NCI-H69 (cell line): ENCODE measurements around the gene HOXD8.

Source experiments
- DNase-seq: peaks from one replicate; lab custom pipeline; 2025; lab: John Stamatoyannopoulos, UW

The HOXD8 gene

GRCh38 chr2:176147800-176148496, 18.4 kb downstream of the HOXD8 start:
- no peak for DNase-seq

- DNase-seq: no peak
Measured at GRCh38 chr2:176148751-176149421, 19.4 kb downstream of the HOXD8 start.

DNA sequence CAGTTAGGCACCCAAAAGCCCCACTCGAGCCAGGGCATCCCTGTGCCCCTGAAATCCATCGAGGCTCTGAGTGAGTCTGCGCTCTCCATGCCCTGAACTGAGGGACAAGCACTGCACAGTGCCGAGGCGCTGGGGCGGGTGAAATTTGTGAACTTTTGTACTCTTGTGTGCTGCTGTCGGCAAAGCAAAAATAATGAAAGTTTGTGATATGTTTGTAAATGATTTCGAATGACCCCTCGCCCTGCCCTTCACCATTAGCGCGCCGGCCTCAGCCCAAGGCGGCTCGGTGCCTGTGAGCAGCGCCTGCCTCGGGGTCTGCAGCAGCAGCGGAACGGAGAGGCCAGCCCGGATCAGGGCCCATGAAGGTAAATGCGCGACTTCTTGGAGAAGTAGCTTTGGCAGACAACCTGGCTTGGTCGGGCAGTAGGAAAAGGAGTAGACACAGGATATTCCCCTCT, 20.0 kb downstream of the HOXD8 start:
- no peak for DNase-seq

DNA sequence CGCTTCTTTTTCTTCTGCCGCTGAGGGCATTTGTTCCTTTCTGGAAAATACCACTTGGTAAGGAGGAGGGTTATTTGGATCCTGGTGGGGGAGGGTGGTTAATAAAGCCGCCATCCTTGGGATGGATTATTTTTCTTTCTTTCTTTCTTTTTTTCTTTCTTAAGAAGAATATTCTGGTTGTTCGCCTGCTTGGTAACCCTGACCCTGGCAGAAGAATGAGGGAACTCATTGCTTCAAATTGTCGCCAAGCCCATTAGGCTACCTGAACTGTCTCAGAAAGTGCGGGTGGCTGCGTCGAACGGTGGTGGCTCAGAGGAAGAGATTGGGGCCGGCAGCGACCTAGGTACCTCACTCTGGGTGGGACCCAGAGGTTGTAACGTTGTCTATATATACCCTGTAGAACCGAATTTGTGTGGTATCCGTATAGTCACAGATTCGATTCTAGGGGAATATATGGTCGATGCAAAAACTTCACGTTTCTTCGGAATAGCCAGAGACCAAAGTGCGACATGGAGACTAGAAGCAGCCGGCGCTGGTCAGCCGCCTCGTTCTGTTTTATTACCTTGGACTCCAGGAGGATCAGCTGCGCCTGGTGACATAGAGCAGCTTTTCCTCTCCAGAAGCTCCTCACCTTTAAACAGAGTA, 20.6 kb downstream of the HOXD8 start:
- DNase-seq: no peak

DNA sequence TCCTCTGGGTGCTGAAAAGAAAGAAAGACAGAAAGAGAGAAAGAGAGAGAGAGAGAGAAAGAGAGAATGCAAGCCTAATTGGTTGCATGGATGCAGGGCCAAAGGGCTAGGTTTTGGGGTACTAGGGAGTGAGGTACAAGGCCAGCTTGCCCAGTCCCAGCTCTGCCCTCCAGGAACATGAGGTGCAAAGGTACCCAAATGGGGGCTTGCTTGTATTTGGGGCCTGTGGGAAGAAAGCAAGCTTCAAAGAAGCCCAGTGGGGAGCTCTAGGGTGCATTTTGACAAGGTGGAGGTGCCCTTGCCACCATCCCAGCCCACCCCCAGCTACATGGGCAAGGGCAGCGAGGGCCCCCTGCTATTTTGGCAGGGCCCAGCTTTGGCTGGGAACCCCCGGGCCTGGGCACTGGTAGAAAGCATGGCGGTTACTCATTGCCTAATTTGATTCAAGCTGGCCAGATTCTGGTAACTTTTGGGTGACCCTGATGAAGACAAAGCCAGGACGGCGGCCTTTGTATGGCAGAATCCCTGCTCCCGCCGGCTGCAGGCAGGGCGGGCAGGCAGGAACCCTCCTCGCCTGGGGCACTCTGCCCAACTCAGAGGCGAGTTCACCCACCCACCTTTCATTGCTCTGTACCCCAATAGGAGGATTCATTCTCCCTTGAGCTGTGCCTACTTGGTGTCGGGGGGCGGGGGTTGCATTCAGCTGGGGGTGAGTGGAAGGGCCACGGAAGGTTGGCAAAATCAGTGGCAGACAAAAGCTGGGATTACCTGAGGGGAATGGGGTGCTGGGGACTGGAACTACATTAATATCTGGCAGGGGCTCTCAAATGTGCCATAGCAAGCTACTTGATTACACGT, 21.3 kb downstream of the HOXD8 start:
- DNase-seq: no peak

- no peak for DNase-seq
Measured at GRCh38 chr2:176151442-176152287, 22.2 kb downstream of the HOXD8 start, which contains the start of gene HOXD4. Gene HOXD4, plus strand, starts transcription at chr2:176151550. Its CDS starts 84 bp downstream, at chr2:176151634.

DNA sequence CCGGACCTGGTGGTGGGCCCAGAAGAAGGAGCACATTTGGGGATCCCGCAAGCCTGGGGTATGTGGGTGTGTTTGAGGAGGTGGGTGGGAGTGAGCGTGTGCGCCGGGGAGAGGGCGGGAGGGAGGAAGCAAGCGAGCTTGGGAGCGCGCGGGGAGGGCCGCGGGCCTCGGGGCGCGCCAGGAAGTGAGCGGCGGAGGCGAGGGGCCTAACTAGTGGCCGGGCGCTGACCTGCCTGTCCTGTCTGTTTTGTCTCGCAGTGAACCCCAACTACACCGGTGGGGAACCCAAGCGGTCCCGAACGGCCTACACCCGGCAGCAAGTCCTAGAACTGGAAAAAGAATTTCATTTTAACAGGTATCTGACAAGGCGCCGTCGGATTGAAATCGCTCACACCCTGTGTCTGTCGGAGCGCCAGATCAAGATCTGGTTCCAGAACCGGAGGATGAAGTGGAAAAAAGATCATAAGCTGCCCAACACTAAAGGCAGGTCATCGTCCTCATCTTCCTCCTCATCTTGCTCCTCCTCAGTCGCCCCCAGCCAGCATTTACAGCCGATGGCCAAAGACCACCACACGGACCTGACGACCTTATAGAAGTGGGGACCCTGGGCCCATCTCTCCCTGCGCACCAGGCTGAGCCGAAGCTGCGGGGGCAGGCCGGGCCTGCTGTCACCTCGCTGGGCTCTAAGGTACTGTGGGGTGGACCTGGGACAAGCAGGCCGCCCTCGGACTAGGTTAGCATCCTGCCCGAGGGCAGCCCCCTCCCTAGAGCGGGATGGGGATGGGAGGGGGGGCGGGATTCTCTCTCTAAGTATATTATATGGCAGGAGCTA, 23.1 kb downstream of the HOXD8 start:
- DNase-seq: no peak

DNA sequence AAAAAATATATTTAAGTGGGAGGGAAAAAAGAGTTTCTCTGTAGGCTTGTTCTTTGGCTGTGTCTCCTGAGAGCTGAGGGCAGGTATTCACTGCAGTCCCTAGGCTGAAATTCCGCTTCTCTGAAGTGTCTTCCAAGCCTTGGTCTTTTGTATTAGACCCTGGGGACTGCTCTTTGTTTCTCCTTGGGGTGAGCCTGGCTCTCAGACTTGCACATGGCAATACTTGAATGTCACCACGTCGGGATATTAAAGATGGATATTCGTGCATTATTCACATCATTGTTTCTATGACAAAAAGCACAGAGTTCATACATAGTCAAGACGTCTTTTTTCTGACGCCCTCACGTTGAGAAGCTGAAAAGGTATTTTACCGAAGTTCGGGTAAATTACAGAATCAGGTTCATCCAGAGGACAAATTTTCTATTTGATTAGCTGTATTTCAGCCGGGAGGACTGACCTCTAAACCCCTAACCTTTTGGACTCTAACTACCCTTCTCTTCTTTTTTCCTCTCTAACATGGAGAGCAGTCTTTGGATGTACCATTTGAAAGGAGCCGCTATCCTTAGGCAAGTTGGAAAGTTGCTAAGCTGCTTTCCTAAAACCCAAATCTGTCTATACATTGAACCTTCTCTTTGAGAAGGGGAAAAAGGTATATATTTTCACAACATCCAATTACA, 25.2 kb downstream of the HOXD8 start:
- no peak for DNase-seq

- DNase-seq: no peak
Measured at GRCh38 chr2:176155356-176156044, 26.0 kb downstream of the HOXD8 start.

GRCh38 chr2:176156301-176156806, 26.8 kb downstream of the HOXD8 start:
- peak; percentile 14 for DNase-seq

DNA sequence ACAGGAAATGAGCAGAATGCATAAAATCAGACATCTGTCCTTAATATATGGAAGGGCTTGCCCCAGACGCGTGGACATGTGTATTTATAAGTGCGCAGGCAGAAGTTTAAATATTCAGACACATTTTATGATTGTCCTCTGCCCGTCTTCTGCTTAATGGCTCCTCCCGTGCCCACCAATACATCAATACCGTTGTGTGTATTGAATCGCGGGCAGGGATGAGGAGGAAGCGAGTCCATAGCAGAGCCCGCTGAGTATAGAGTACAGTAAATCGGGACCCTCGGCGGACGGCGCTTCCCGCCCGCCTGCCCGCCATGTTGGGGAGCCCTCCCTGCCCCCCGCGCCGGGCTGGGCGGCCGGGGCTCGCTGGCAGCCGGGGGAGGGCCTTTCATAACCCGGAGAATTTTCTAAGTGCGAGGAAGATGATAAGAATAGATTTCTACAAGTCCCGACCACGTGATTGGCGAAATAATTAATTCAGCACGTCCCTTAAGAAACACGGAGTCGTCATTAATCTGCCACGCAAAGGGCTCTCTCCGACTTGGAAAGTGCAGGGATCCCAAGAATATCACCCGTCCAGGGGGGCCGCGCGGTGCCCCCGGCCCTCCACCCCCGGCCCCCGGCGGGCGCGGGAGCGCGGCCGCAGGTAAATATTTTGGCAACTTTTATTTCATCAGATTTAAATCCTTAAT, 27.4 kb downstream of the HOXD8 start, which contains the start of gene HOXD3:
TSS of gene HOXD3 (plus strand) at position 501 of the 692 bp plus-strand sequence. CDS start 11,808 bp downstream, outside the sequence.
- DNase-seq: peak; percentile 65

DNA sequence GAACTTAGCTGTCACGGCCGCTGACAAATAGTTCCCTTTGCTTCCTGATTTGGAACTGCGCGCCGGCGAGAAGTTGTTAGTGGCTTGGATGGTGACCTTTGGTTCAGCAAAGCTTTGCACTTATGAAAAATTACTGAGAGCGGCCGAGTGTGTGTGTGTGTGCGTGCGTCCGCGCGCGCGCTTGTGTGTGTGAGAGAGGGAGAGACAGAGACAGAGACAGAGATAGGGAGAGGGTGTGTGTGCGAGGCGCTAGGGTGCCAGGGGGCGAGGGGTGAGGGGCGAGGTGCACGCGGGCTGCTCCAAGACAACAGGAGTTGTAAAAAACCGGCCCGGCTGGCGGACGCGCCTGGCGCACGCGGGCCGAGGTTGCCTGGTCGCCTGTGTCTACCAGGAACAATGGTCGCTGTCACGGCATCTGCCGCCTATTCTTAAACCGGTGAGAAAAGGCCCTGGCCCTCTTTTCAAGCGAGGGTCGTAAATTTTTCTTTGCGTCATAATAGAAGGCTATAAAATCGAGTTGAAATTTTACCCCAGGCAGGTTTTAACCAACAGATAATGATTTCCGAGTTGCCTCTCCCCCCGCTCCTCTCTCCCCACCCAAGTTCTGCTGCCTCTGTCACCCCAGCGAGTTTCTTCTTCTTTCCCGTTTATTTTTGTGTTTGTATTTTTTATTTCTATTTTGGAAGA, 28.1 kb downstream of the HOXD8 start:
- peak; percentile 88 for DNase-seq

- DNase-seq: peak; percentile 73
Measured at GRCh38 chr2:176158186-176158591, 28.7 kb downstream of the HOXD8 start.

- peak; percentile 69 for DNase-seq
Measured at GRCh38 chr2:176158855-176159662, 29.6 kb downstream of the HOXD8 start.

DNA sequence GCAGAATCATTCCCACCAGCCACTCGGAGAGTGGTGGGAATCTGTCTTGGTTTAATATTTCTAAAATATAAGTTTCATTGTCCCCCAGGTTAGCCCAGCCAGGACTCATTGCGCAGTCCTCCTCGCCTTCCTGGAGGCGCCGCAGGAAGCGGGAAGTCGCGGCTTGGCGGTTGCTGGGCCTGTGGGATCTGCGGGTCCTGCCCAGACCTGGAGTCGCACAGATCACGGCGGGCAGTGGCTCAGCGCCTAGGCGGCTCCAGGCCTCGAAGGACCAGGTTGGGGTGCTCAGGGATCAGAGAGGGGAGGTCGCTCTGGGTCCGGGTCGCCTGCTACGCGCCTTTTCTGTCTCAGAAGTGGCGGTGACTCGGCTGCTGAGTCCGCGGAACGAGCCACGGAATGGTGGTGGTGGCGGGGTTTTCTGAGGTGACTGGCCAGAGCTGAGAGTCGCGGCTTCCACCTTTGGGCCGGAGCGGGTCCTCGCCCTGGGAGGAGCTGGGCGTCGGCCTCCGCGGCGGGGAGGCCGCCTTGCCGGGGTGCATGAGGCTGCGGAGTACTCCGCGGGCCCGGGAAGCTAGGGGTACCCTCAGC, 30.3 kb downstream of the HOXD8 start:
- no peak for DNase-seq
